Neural crest cell (in vitro differentiated cells): ENCODE data around the gene EPG5. TPM values are rescaled to one million over a fixed set of nuclear protein-coding genes. Genes with fewer than 3 reads are reported as not detected.
A peak's percentile ranks its signal among the peaks of the same experiment; 100 is the strongest.

ENCODE experiments used
- DNase-seq: peaks from one replicate; pipeline ENCODE4 v3.0.0; 2021; ENCODE audit warnings: low read depth, mixed read lengths, low spot score
- H3K27ac Mint-ChIP-seq: one replicate; pipeline ENCODE4 v1.8.0; 2021; ENCODE audit warnings: mild to moderate bottlenecking, mixed read lengths; ENCODE audit not compliant: unreplicated experiment
- H3K27me3 Mint-ChIP-seq: 2 replicates; pipeline ENCODE4 v1.8.0; 2021; ENCODE audit warnings: low read depth, mild to moderate bottlenecking, mixed read lengths
- H3K36me3 Mint-ChIP-seq: 2 replicates; pipeline ENCODE4 v1.8.0; 2021; ENCODE audit warnings: low read depth, mild to moderate bottlenecking, mixed read lengths
- H3K4me1 Mint-ChIP-seq: 2 replicates; pipeline ENCODE4 v1.8.0; 2021; ENCODE audit warnings: mixed read lengths
- H3K4me3 Mint-ChIP-seq: one replicate; pipeline ENCODE4 v1.8.0; 2021; ENCODE audit warnings: mild to moderate bottlenecking, mixed read lengths
- H3K9me3 Mint-ChIP-seq: 2 replicates; pipeline ENCODE4 v1.8.0; 2021; ENCODE audit warnings: mixed read lengths
- total RNA-seq: library from RNA; stranded (reverse); gene quantifications from 2 replicates; pipeline ENCODE4 v1.2.1, GENCODE V29; 2021
- TF ChIP-seq, protein P1 (sequence below): fragments of 200-600 bp; sonication (generic); conservative IDR thresholded peaks from 2 replicates; pipeline ENCODE4 v1.5.0; 2021; ENCODE audit warnings: antibody characterized with exemption, mild to moderate bottlenecking

The EPG5 gene
- total RNA-seq, 1 donor from 2014 or later, result 20.5 TPM

DNA sequence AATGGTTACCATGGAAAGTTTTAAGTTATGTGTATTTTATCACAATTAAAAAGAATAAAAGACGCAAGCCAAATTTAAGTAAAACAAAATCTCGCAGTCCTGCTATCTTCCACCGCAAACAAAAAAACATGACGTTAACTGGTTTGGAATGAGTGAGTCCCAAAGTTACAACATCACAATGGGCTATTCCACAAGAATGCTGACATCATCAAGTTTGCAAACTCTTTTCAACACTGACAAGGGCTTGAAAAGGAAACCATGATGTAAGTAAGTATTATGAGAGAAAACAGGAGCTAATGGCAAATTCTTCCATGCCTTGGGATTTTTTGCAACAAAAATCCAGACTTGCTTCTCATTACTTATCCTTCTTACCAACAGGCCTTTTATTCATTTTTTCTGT, 110.6 kb downstream of the EPG5 start:
- no peaks in the 10 kb centered on the region for H3K4me1 Mint-ChIP-seq
- no peaks in the 10 kb centered on the region for H3K27me3 Mint-ChIP-seq
- TF ChIP-seq, protein P1, sequence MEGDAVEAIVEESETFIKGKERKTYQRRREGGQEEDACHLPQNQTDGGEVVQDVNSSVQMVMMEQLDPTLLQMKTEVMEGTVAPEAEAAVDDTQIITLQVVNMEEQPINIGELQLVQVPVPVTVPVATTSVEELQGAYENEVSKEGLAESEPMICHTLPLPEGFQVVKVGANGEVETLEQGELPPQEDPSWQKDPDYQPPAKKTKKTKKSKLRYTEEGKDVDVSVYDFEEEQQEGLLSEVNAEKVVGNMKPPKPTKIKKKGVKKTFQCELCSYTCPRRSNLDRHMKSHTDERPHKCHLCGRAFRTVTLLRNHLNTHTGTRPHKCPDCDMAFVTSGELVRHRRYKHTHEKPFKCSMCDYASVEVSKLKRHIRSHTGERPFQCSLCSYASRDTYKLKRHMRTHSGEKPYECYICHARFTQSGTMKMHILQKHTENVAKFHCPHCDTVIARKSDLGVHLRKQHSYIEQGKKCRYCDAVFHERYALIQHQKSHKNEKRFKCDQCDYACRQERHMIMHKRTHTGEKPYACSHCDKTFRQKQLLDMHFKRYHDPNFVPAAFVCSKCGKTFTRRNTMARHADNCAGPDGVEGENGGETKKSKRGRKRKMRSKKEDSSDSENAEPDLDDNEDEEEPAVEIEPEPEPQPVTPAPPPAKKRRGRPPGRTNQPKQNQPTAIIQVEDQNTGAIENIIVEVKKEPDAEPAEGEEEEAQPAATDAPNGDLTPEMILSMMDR, result no peak
- H3K36me3 Mint-ChIP-seq, result peaks cover 35% of the 10 kb centered on the region
- DNase-seq, result no peak
- no peaks in the 10 kb centered on the region for H3K9me3 Mint-ChIP-seq
- H3K27ac Mint-ChIP-seq, result no peak overlapping the region
- no peak overlapping the region for H3K4me3 Mint-ChIP-seq

DNA sequence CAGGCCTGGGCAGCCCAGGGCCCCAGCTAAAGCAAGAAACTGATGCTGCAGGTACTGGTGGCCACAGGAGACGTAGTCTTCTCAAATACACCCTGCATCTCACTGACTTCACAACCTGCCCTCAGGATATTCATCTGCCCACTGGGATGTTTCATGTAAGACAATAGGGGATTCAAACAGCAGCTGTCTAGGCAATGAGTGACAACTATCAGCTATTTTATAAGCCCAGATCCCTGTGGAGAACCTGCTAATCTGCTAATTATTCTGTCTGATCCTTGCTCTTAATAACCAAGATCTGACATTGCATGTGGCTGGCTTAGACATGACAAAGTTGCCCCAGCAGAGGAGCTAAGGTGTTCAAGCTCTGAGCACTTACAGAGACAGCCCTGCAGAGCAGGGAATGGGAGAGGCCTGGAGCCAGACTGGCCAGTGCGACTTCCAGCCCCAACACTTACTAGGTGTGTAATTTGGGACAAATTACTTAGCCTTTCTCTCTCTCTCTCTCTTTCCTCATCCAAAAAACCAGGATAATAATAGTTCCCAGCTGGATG, 113.0 kb downstream of the EPG5 start:
- no peaks in the 10 kb centered on the region for H3K27me3 Mint-ChIP-seq
- no peak overlapping the region for H3K27ac Mint-ChIP-seq
- DNase-seq, result no peak
- TF ChIP-seq, protein P1, result no peak
- H3K4me3 Mint-ChIP-seq, result no peak overlapping the region
- H3K4me1 Mint-ChIP-seq, result no peaks in the 10 kb centered on the region
- H3K9me3 Mint-ChIP-seq, result no peaks in the 10 kb centered on the region
- H3K36me3 Mint-ChIP-seq, result peaks cover 32% of the 10 kb centered on the region

DNA sequence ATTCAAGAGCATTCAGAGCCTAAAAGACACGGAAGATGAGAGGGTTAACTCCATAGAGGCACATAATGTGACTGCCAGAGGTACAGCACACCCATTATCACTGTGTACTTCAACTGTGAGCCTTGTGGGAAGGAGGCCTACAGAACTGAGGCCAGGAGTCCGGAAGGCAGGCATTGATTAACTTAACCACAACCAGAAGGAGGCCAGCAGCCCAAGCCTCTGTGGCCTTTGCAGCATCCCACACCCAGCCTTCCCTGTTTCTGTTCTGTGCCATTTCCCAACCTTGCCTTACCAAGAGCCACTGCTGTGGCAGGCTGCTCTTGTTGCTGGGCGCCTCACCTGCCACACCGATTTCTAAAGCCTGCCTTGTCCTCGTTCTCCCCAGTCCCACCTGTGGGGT, 114.5 kb downstream of the EPG5 start:
- H3K27ac Mint-ChIP-seq, result no peak overlapping the region
- peaks cover 30% of the 10 kb centered on the region for H3K36me3 Mint-ChIP-seq
- H3K4me1 Mint-ChIP-seq, result no peaks in the 10 kb centered on the region
- H3K27me3 Mint-ChIP-seq, result no peaks in the 10 kb centered on the region
- no peak overlapping the region for H3K4me3 Mint-ChIP-seq
- TF ChIP-seq, protein P1, result no peak
- H3K9me3 Mint-ChIP-seq, result no peaks in the 10 kb centered on the region
- DNase-seq, result no peak

DNA sequence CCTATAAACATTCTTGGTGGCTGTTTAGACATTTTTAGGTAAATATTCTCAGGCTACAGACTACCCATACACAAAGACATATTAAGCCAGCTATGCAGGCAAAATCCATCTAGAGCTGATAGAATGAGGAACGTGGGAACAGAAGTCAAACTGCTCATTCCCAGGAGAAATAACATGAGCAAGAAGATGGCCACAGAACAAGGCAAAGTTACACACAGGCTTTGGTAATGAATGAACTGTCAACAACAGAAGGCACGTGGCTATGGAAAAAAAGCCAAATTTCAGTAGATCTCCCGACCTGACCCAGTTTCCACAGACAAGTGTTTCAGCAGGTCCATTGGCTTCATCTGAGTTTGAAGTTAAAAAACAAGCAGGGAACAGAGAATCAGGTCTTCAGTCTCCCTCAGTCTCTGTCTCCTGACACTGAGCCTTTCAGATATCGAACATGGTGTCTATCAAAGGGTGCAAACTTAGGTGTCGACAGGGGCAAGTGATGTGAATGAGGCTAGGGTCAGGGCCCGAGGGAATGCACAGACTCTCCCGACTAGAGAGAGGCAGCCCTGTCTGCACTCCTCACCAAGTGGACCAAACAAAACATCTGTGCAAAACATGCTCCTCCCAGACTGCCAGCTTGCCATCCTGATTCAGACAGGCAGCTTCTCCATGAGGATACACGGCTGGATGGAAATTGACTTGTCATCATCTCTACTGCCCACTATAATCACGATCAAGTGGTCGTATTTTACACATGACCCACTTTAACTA, 115.8 kb downstream of the EPG5 start:
- H3K4me1 Mint-ChIP-seq, result no peaks in the 10 kb centered on the region
- H3K4me3 Mint-ChIP-seq, result no peak overlapping the region
- TF ChIP-seq, protein P1, result no peak
- H3K27ac Mint-ChIP-seq, result no peak overlapping the region
- no peak for DNase-seq
- no peaks in the 10 kb centered on the region for H3K9me3 Mint-ChIP-seq
- peaks cover 24% of the 10 kb centered on the region for H3K36me3 Mint-ChIP-seq
- no peaks in the 10 kb centered on the region for H3K27me3 Mint-ChIP-seq

DNA sequence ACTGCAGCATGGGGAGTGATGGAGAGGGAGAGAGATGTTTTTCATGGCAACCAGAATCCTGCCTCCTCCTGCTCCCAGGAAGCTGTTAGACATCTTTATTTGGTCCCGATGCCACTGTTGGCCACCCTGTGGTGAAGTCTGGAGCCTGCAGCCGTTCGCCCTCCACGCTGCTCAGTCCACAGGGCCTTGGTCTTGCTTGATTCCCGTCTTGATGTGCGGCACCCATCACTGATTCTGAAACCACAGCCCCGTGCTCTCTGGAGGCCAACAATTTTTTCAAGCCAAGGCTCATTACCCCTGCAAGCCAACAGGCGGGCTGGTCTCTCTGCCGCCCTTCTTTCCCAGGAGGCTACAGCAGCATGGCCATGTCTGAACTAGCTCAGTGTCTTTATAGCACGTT, 117.1 kb downstream of the EPG5 start:
- TF ChIP-seq, protein P1, result peak; percentile 47
- peaks cover 11% of the 10 kb centered on the region for H3K36me3 Mint-ChIP-seq
- no peaks in the 10 kb centered on the region for H3K4me1 Mint-ChIP-seq
- DNase-seq, result no peak
- H3K27ac Mint-ChIP-seq, result no peak overlapping the region
- no peak overlapping the region for H3K4me3 Mint-ChIP-seq
- H3K9me3 Mint-ChIP-seq, result no peaks in the 10 kb centered on the region
- no peaks in the 10 kb centered on the region for H3K27me3 Mint-ChIP-seq
